NCI-H2081 (cell line): Measurements from ENCODE around the gene LSM11.
"Not testable (repeated sequence)": the region's sequence is repeated elsewhere in the genome, so short reads cannot be mapped to it uniquely, and the experiment has no call there.

Source experiments
- DNase-seq, 2 experiments: peaks; one replicate each; lab custom pipeline; 2025; lab: John Stamatoyannopoulos, UW

Gene LSM11

DNA sequence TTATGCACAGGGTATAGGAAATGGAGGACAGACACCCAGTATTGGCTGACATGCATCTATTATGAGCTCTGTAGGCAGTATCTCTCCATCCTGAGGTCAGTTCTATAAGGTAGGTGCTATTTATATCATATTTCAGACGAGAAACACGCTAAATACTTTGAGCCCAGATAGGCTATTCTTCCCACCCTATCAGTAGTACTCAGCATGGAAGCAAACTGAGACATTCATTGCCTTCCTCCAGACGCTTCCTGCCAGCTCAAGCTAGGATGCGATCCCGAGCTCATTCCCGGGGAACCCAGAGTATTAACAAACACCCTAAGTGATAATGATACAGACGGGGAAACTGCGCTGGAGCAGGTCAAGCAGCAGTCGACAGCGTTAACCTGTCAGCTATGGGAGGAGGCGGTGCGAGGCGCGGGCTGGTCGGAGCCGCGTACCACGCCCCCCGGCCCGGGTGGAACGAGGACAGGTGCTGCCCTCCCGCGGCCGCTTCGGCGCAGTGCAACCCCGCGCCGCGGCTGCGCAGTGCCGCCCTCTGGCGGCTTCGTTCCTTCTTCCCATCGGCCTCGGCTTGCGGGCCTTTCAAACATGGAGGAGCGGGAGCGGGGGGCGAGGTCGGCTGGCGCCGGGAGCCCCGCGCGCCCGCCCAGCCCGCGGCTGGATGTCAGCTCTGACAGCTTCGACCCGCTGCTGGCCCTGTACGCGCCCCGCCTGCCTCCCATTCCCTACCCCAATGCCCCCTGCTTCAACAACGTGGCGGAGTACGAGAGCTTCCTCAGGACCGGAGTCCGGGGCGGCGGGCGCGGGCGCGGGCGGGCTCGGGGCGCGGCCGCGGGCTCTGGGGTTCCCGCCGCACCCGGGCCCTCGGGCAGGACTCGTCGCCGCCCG lies at the start of gene LSM11:
Gene LSM11 (plus strand): TSS at position 550 of the 888 bp plus-strand sequence. CDS start 39 bp downstream, at position 589.
- DNase-seq: peak; percentile 78 to 82

DNA sequence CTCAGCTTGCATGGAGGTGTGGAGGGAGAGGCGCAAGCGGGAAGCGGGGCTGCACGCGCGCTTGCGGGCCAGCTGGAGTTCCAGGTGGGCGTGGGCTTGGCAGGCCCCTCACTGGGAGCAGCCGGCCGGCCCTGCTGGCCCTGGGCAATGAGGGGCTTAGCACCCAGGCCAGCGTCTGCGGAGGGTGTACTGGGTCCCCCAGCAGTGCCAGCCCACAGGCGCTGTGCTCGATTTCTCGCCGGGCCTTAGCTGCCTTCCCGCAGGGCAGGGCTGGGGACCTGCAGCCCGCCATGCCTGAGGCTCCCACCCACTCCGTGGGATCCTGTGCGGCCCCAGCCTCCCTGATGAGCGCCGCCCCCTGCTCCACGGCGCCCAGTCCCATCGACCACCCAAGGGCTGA lies 49.7 kb upstream of the LSM11 start:
- DNase-seq: not testable (repeated sequence)

DNA sequence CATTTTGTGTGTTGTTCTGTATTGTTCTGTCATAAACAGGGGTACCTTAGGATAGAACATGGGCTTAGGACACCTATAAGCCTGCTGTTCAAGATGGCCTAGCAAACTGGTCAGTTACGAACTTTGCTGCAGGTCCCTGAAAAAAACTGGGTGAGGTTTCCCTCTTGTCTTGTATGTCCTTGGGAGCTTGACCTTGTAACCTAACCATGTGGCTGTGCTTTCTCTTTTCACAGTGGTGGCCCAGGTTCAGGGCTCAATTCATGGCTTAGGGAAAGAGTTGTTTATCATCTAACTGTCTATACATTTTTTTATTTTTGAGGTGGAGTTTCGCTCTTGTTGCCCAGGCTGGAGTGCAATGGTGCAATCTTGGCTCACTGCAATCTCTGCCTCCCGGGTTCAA lies 47.4 kb upstream of the LSM11 start:
- not testable (repeated sequence) for DNase-seq

DNA sequence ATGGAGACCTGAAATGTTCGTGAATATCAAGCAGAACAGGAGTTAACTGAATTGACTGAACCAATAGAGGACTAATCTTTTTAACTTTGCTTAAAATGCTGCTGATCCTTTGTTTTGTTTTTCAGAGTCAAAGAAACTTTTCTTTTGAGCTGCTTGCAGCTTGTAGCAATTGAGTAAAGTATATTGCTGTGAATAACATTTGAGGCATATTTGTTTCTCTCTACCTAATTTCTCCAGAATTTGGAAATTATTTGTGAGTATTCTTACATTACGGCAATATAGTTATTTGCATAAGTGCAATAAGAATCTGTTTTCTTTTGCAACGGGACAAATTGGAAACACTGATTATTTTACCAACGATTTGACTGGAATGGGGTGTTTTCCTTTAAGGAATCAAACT lies 44.8 kb upstream of the LSM11 start:
- DNase-seq: peak in 1 of 2 experiments; percentile 4

DNA sequence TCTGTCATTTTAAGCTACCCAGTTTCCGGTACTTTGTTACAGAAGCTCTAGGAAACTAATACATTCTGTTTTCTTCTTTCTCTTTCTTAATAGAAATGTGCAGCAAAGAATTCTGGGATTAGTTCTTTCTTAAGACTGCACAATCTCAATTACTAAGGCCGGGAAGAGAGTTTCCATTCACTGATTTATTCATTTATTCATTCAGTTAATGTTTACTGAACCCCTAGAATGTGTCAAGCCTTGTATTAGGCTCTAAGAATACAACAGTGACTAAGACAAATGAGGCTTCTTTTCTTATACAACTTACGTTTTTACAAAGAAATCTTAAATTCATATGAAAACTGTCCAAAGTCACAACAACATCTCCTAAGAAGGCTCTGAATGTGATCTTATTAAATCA lies 39.8 kb upstream of the LSM11 start:
- DNase-seq: no peak

DNA sequence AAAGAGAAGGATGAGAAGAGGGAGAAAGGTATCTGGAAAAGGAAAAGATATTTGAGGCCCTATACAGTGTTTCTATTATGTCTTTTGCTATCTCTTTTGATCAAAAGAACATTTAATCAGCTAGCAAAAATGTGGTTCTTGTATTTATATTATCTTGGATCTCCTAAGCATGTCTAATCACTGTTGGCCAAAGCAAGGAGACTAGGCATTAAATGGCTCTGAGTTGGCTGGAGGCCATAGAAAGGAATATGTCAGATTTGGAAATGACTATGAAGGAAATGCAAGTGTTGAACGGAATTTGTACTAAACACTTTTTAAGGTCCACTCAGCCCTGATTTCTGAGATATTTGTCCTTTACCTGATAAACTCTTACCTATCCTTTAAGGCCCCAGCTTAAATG lies 34.6 kb upstream of the LSM11 start:
- DNase-seq: no peak

DNA sequence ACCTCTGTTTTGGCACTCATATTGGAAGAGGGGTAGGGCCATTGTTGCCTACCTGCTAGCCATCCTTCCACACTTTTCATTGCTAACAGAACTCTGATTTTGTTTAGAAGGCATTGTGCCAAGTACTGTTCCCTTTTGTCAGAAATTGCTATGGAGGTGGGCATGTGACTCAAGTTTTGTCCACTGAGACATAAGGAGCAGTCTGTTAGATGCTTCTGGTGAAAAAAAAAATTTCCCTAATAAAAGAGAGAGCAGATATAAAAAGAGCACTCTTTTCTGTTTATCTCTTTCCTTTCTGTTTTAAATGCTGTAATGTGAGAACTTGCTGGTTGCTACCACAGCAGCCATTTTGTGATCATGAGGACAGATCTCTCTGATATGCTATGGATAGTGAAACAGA lies 34.2 kb upstream of the LSM11 start:
- no peak for DNase-seq

DNA sequence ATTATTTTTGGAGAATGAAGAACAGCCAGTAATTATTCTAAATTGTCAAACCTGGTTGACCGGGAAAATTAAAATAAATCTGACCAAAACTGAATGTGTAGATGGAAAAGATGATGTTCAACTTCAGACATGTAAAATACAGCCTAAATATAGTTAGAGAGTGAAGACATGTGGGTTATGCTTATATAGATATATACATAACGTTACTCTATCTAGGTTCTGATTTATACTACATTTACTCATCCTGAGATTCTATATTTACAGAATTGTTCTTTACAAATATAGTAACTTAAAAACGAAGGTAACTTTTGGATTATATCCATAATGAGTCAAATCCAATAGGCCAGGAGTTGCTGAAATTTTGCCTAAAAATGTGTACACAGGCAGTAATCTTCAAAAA lies 33.1 kb upstream of the LSM11 start:
- no peak for DNase-seq

DNA sequence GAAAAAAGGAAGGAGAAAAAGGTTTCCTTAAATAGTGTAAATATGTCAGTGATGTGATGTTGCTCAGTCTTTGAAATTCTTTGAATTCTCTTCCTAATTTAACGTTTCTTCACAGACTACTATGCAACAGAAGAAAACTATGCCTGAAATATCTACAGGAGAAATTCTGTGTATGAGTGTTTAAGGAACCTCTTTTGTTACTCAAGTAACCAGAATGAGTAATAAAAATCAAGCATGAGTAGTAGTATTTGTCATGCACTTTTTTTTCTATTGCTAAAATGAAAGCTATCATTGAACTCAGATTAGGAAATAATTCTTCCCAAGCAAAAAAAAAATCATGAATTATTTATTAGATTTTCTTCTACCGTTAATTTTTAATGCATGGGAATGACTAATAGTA lies 32.6 kb upstream of the LSM11 start:
- DNase-seq: no peak

DNA sequence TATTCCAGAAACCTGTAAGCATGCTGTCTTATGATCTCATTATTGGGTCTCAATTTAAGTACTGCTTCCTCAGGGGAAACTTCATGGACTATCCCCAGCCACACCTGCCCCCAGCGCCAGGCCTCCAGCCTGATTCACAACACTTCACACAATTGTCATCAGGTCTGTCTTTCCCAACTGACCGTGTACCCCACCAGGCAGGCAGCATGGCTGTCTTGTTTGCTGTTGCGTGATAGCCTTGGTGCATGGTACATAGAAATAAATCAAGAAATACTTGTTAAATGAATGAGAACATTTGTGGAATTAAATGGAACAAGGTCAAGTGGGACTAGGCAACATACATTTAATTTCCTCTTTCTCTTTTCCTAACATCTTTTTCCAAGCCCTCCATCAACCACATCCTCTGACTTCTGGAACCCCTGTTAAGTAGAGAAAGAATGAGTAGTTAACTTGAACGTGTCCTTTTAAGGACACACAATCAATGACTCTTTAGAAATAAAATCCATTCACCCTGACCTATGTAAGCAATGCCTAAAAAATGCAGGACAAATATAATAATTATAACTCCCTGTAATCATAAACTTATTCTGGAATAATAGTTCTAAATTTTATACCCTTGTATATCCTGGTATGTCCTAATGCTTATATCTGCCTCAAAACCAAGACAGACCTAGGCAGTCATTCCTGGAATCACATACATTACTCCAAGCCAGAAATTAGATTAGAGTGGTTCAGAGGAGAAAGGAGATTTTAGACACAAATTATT lies 29.5 kb upstream of the LSM11 start:
- no peak for DNase-seq

DNA sequence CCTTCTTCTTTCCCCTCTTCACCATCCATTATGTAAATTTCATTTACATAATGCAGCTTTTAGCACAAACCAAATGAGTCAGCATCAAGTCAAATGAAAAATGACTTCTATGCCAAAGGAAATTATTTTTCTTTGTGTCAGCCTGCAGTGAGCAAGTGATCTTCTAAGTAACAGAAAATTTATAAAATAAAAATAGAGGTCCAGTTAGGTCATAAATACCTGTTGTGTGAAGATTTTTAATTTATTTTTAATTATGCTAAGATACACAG lies 29.0 kb upstream of the LSM11 start:
- DNase-seq: no peak

DNA sequence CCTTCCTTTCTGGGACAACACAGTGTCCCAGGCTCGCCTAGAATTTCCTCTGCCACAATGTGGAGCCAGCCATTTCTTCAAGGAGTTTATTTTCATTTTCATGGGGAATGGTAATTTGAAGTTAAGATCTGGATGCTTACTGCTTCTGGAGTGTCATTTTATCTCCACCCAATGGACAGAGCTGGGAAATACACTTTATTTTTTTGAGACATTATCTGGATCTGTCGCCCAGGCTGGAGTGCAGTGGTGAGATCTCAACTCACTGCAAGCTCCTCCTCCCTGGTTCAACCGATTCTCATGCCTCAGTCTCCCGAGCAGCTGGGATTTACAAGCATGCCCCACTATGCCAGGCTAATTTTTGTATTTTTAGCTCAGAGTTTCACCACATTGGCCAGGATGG lies 25.0 kb upstream of the LSM11 start:
- peak; percentile 3 to 38 for DNase-seq

DNA sequence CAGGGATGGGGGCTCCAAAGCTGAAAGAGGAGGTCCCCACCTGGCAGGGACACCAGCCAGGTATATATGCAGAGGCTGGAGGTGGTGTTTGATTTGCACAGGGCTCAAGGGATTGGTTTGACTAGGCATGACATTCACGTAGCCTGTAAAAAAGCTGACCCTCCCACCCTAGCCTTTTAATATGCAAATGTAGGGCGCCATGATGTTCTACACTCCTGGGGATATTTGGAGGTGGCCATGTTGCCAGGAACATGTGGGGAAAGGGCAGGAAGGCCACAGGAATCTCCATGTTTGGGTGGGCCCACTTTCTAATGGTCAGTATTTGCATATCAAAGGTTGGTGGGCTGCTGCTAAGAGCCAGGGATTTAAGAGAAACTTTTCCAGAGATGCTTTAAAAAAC lies 24.3 kb upstream of the LSM11 start:
- DNase-seq: no peak

DNA sequence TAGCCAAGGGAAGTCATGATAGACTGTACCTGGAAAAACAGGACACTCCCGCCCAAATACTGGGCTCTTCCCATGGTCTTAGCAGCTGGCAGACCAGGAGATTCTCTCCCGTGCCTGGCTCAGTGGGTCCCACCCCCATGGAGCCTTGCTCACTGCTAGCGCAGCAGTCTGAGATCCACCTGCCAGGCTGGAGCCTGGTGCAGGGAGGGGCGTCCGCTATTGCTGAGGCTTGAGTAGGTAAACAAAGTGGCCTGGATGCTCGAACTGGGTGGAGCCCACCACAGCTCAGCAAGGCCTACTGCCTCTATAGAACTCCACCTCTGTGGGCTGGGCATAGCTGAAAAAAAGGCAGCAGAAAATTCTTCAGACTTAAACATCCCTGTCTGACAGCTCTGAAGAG lies 22.4 kb upstream of the LSM11 start:
- no peak for DNase-seq

DNA sequence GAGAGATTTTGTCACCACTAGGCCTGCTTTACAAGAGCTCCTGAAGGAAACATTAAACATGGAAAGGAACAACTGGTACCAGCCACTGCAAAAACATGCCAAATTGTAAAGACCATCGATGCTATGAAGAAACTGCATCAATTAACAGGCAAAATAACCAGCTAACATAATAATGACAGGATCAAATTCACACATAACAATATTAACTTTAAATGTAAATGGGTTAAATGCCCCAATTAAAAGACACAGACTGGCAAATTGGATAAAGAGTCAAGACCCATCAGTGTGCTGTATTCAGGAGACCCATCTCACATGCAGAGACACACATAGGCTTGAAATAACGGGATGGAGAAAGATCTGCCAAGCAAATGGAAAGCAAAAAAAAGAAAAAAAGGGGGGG lies 20.6 kb upstream of the LSM11 start:
- DNase-seq: not testable (repeated sequence)

DNA sequence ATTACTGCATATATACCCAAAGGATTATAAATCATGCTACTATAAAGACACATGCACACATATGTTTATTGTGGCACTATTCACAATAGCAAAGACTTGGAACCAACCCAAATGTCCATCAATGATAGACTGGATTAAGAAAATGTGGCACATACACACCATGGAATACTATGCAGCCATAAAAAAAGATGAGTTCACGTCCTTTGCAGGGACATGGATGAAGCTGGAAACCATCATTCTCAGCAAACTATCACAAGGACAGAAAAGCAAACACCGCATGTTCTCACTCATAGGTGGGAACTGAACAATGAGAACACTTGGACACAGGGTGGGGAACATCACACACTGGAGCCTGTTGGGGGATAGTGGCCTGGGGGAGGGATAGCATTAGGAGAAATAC lies 16.9 kb upstream of the LSM11 start:
- not testable (repeated sequence) for DNase-seq

DNA sequence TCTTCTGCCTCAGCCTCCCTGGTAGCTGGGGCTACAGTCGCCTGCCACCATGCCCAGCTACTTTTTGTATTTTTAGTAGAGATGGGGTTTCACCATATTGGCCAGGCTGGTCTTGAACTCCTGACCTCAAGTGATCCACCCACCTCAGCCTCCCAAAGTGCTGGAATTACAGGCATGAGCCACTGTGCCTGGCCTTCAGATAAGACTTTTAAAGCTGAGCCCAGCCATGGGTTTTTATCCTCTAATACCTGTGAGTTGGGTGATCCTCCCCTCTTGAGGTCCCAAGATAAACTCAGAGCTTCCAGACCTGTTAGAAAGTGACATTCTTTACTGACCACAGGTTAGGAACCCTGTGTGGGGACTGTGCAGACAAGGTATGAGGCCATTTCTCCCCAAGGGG lies 15.7 kb upstream of the LSM11 start:
- not testable (repeated sequence) for DNase-seq

DNA sequence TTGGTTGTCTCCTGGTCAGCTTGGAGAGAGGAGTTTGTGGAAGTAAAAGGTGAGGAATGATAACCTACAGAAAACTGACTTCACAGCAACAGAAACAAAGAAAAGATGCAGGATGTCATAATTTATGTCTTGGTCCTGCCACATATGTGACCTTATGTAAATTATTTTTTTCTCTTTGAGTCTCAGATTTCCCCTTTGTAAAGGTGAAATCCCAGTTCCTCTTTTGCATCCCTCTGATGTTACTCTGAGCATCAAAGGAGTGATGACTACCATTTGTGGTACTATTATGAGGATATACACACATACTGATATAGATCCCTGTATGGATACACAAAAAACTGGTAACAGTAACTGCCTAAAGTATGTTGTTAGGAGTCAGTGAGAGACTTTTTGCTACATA lies 13.7 kb upstream of the LSM11 start:
- DNase-seq: no peak

DNA sequence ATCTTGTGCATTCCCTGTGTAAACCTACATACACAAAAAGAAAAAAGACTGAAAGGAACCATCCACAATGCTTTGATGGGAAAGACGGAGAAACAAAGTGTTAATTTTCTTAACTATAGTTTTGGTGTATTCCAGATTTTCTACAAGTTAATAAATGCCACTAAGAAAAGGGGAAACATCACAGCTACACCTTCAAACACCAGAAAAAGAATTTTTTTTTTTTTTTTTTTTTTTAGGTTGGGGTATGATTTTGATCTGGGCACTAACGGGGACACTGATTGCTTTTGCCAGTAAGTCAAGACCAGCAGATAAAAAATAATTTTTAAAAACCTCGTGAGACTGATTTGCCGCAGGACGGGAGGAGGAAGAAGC lies 12.6 kb upstream of the LSM11 start:
- no peak for DNase-seq

DNA sequence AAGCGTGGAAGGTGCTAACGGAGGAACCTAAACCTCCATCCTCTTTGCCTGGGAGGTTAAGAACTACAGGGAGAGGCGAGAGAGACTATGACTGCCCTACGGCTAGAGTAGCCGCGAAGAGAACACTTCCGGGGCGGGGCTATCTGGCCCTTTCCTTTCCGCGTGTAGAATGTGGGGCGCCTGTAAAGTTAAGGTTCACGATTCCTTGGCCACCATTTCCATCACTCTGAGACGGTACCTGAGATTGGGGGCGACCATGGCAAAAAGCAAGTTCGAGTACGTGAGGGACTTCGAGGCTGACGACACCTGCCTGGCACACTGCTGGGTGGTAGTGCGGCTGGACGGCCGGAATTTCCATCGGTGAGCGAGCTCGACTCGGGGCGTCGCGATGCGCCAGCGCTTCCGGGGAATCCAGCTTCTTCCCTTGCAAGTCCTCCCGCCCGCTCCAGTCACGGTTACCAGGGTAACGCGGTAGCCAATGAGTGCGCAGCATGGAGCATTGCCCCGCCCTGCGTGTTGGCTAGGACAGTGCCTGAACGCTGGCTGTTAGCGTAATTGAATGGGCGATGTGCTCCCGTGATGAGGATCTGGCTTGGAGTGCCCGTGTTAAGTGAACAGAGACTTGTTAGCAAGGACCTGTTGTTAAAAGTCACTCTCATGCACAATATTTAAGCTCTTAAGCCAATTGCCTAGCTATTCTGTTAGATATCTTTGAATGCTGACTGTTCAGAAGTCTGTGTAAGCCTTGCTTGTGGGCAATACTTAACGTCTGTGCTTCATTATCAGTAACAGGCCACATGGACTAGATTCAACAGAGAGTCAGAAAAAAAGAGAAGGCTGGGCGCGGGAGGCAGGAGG lies 12.0 kb upstream of the LSM11 start, which contains the start of gene THG1L:
Gene THG1L (plus strand): TSS at position 149 of the 858 bp plus-strand sequence. CDS start 21 bp downstream, at position 170.
- DNase-seq: peak; percentile 94 to 99

DNA sequence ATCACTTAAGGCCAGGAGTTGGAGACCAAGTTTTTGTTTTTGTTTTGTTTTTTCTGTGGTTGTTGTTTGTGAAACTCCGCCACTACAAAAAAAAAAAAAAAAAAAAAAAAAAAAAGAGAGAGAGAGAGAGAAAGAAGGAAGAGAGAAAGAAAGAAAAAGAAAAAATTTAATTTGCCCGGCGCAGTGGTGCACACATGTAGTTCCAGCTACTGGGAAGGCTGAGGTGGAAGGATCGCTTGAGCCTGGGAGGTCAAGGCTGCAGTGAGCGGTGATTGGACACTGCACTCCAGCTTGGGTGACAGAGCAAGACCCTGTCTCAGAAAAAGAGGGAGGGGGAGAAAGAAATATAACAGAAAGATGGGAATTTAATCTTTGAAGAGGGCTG lies 11.4 kb upstream of the LSM11 start:
- no peak for DNase-seq

DNA sequence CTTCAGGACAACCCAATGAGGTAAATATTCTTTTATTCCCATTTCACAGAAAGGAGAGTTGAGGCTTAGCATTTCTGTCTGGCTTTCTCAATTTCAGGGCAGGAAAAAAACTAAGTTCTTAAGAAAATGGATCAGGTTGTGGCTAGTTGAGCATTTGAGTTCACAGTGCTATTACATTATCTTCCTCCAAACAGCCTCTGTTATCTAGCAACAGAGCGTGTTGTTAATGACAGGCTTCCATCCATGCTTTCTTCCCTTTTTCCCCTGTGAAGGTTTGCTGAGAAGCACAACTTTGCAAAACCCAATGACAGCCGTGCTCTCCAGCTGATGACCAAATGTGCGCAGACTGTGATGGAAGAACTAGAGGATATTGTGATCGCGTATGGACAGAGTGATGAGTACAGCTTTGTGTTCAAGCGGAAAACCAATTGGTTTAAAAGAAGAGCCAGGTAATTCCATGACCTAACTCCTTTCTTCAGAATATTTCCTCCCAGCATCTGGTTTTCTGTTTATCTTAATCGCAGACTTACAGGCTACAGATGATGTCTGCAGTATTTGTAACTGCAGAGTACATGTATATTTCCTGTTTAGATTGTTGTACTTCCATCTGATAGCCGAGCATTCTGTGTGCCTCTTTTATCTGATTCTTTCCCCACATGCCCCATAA lies 10.8 kb upstream of the LSM11 start:
- no peak for DNase-seq
